Activated CD8-positive, alpha-beta memory T cell treated with anti-CD3 and anti-CD28 coated beads for 36 hours (primary cell): Measurements from ENCODE around the gene KRT6B. TPM values are rescaled to one million over a fixed set of nuclear protein-coding genes. Genes with fewer than 3 reads are reported as not detected.

ENCODE experiments used
- CTCF ChIA-PET: fragments of 350-600 bp; sonication (Branson Sonifier 250); formaldehyde crosslinking; loops from one replicate; lab custom pipeline; 2021; ENCODE audit warnings: antibody characterized with exemption; lab: Charles Lee
- POLR2A ChIA-PET: fragments of 350-600 bp; sonication (Branson Sonifier 250); formaldehyde crosslinking; loops from one replicate; lab custom pipeline; 2021; ENCODE audit warnings: antibody characterized with exemption; lab: Charles Lee
- total RNA-seq, 2 experiments: library from RNA; stranded (reverse); gene quantifications; one replicate each; pipeline ENCODE4 v1.2.3, GENCODE V29; 2021

The KRT6B gene
- total RNA-seq, 2 experiments from 2014 or later = not detected

DNA sequence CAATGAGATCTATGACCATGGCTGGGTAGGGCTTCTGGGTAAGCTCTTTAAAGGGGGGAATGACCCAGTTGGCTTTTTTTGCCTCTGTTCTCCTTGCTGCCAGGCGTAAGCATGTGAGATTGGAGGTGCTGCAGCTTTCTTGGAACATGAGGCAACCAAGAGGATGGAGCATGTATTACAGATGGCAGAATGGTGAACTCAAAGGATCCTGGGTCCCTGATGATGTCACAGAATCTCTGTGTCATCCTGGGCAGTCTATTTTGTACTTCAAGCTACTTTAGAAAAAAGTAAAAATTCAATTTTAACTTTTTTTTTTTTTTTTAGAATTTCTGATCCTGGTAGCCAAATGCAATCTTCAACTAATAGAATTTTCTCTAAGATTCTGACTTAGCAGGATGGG lies 53.8 kb downstream of the KRT6B start:
- POLR2A ChIA-PET = no interaction called here
- CTCF ChIA-PET = interaction anchor here (0.5 to 1.9 kb wide), 3 partner anchors 73 to 481 kb away, joined by 3 to 6 read pairs (median 3); no protein-coding TSS in a partner anchor

DNA sequence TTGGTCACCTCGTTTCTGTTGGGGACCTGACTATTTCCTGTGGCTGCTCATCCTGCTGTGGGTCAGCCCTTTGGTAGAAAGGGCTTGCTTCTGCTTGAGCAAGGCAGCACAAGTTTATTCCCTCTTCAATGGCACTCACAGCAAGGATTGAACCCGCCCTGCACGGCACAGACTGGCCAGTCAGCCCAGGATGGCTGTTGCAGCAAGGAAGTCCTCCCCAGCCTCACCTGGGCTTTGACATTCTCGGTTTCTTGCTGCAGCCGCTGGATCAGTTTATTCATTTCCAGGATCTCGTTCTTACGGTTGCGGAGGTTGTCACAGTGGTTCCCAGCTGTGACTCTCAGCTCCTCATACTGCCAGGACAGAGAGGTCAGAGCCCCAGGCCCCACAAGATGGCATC lies 55.3 kb downstream of the KRT6B start:
- POLR2A ChIA-PET = no interaction called here
- CTCF ChIA-PET = no interaction called here

Other genes starting within 250 kb of the KRT6B start
- 1 to 10 TPM; 1.1 to 1.8 TPM for gene KRT7, start 218.9 kb downstream of the KRT6B start, total RNA-seq
- not detected for gene KRT86, start 177.5 kb downstream of the KRT6B start, total RNA-seq
- gene KRT81, start 160.6 kb downstream of the KRT6B start, total RNA-seq = not detected
- gene KRT83, start 130.7 kb downstream of the KRT6B start, total RNA-seq = not detected
- gene KRT85, start 84.7 kb downstream of the KRT6B start, total RNA-seq = not detected
- gene KRT84, start 66.5 kb downstream of the KRT6B start, total RNA-seq = not detected
- gene KRT82, start 45.8 kb downstream of the KRT6B start, total RNA-seq = not detected
- gene KRT75, start 17.8 kb downstream of the KRT6B start, total RNA-seq = not detected
- not detected for gene KRT6C, start 21.7 kb upstream of the KRT6B start, total RNA-seq
- gene KRT6A, start 41.1 kb upstream of the KRT6B start, total RNA-seq = not detected
- gene KRT5, start 68.2 kb upstream of the KRT6B start, total RNA-seq = not detected
- not detected for gene KRT71, start 101.0 kb upstream of the KRT6B start, total RNA-seq
- not detected for gene KRT74, start 121.7 kb upstream of the KRT6B start, total RNA-seq
- gene KRT72, start 149.3 kb upstream of the KRT6B start, total RNA-seq = not detected
- gene KRT73, start 166.4 kb upstream of the KRT6B start, total RNA-seq = not detected
- not detected for gene KRT2, start 200.1 kb upstream of the KRT6B start, total RNA-seq
- not detected for gene KRT1, start 228.3 kb upstream of the KRT6B start, total RNA-seq